RWPE1 (cell line): ENCODE data around the gene AMBRA1.
A peak's percentile ranks its signal among the peaks of the same experiment; 100 is the strongest.

Experiments used
- CTCF ChIA-PET: fragments of 350-600 bp; sonication (Branson Sonifier 250); formaldehyde crosslinking; extraction: SDS; loops from one replicate; lab custom pipeline; 2021; lab: Yijun Ruan, JAX
- POLR2A ChIA-PET: fragments of 400-600 bp; formaldehyde crosslinking; extraction: SDS; loops from one replicate; lab custom pipeline; 2020; ENCODE audit warnings: antibody characterized with exemption; ENCODE audit not compliant: low non-redundant PET; lab: Yijun Ruan, JAX
- DNase-seq: peaks from one replicate; pipeline ENCODE4 v3.0.0; 2012; ENCODE audit warnings: low spot score
- H3K27ac ChIP-seq: fragments of 450-650 bp; 2 replicates; pipeline ENCODE4 v1.5.1; 2017
- CTCF ChIP-seq: fragments of 450-650 bp; conservative IDR thresholded peaks from 2 replicates; pipeline ENCODE4 v1.5.1; 2017; ENCODE audit warnings: low read depth, mild to moderate bottlenecking

The AMBRA1 gene

DNA sequence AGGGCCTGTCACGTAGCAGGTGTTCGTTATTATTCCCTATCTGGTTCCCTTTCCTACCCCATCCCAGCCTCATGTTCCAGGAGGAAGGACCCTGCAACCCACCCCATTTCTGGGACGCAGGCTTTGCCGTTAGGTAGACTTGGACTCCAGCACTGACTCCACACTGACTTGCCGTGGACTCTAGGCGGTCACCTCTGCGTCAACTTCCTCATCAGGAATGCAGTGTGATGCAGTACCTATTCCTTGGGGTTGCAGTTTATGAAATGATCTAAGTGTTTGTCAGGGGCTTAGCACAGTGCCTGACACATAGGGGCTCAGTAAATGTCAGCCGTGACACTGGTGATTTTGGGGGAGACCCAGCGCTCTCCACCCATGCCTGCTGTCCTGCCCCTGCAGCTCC, 229.8 kb downstream of the AMBRA1 start:
- ChIA-PET POLR2A (no interaction called here), CTCF (interaction anchor here (0.6 to 4.4 kb wide), 8 partner anchors 8 to 432 kb away, joined by 3 to 20 read pairs (median 4); partner anchors contain the start of gene CHRM4)
- peak overlapping the region; percentile 85 for H3K27ac ChIP-seq
- no peak for DNase-seq
- no peak for TF ChIP-seq CTCF

- ChIA-PET CTCF (interaction anchor here (0.5 to 4.4 kb wide), 10 partner anchors 9 to 491 kb away, joined by 3 to 20 read pairs (median 4); partner anchors contain the start of gene CHRM4), POLR2A (no interaction called here)
- peak; percentile 67 for DNase-seq
- H3K27ac ChIP-seq = peak overlapping the region; percentile 85
- TF ChIP-seq CTCF = no peak; the same call in 1 of the 2 replicates
Measured at GRCh38 chr11:46363455-46364005, 230.3 kb downstream of the AMBRA1 start.

DNA sequence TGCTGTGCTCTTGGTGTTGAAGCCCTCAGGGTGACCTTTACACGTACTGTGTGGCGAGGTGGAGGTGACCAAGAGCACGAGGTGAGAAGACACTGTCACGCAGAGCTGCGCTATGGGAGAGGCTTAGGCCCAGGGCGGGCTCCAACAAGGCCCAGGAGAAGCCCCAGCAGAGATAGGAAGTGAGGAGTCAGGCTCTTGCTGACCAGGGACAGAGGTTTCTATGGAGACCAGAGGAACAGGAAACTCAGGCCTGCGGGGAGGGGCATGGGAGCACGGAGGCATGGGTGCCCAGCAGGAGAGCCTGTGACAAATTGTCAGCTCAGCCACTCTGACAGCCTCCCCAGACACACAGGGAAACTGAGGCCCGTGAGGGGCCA, 230.8 kb downstream of the AMBRA1 start:
- peak overlapping the region; percentile 85 for H3K27ac ChIP-seq
- TF ChIP-seq CTCF = no peak
- ChIA-PET CTCF (interaction anchor here (0.5 to 4.4 kb wide), 7 partner anchors 9 to 491 kb away, joined by 3 to 20 read pairs (median 5); no protein-coding TSS in a partner anchor), POLR2A (no interaction called here)
- peak; percentile 63 for DNase-seq

GRCh38 chr11:46362156-46363030, 231.4 kb downstream of the AMBRA1 start:
- no peak for TF ChIP-seq CTCF
- CTCF ChIA-PET = interaction anchor here (0.5 to 4.4 kb wide), 2 partner anchors 10 to 26 kb away, joined by 3 to 20 read pairs; no protein-coding TSS in a partner anchor
- DNase-seq = no peak
- POLR2A ChIA-PET = no interaction called here
- H3K27ac ChIP-seq = peak overlapping the region; percentile 85

DNA sequence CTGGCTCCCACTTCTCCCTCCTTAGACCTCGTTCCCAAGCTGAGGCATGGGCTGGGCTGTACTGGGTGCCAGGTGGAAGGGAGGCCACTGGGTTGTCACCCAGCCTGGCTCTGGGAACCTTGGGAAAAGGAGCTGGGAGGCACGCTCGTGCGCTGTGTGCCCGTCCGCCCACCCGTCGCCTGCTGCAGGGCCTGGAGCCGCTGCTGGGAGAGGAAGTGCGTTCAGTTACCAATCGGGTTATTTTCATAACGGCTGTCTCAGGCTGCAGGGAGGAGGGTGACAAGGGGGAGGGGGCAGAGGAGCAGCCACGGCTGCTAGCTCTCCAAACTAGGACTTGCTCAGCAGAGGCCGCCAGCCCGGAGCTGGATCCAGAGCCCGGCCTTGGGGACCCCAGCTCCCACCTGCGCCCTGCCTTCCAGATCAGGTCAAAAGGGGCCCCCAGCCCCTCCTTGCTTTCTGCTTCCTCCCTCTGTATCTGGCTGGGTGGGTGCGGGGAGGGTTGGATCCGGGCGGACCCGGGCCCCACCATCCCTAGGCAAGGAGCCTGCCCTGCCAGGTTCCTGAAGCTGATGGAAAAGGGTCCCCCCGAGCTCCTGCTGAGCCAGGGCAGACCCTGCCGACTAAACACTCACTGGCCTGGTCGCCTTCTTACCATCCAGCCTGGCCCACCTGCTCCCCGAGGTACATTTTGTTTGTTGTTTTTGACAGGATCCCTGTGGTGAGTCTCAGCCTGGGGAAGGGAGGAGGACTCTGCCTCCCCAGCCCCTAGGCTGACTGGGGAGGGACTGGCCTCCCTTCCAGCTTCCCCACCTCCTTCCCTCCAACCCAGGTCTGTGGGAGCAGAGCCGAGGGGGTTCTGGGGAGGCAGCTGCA, 232.3 kb downstream of the AMBRA1 start:
- no peak for DNase-seq
- H3K27ac ChIP-seq = peak overlapping the region; percentile 85
- TF ChIP-seq CTCF = no peak
- ChIA-PET POLR2A (no interaction called here), CTCF (interaction anchor here (0.9 to 4.4 kb wide), 2 partner anchors 9 to 28 kb away, joined by 5 to 20 read pairs; no protein-coding TSS in a partner anchor)
